Osteoblast (primary cell): ENCODE measurements around the gene RNF186. TPM values are rescaled to one million over a fixed set of nuclear protein-coding genes. Genes with fewer than 3 reads are reported as not detected.

Source experiments
- DNase-seq: peaks from one replicate; pipeline ENCODE4 v3.0.0; 2011; ENCODE audit warnings: low spot score, mixed read lengths; ENCODE audit not compliant: insufficient read length; ENCODE audit errors: missing footprints
- H2AFZ ChIP-seq: 2 replicates; pipeline ENCODE4 v1.6.0; 2011; ENCODE audit warnings: mild to moderate bottlenecking, low read length
- H3K27ac ChIP-seq: 2 replicates; pipeline ENCODE4 v1.5.1; 2011; ENCODE audit warnings: mild to moderate bottlenecking, low read depth, low read length, moderate library complexity
- H3K27me3 ChIP-seq: 2 replicates; pipeline ENCODE4 v1.6.0; 2012; ENCODE audit warnings: mild to moderate bottlenecking, control low read depth, inconsistent platforms, low read length, moderate library complexity; ENCODE audit not compliant: insufficient read depth
- H3K36me3 ChIP-seq: 2 replicates; pipeline ENCODE4 v1.5.1; 2011; ENCODE audit warnings: mild to moderate bottlenecking, low read length, control low read depth, moderate library complexity; ENCODE audit not compliant: insufficient read depth
- H3K4me1 ChIP-seq: 2 replicates; pipeline ENCODE4 v1.5.1; 2011; ENCODE audit warnings: mild to moderate bottlenecking, low read length, control low read depth, moderate library complexity; ENCODE audit not compliant: insufficient read depth
- H3K4me2 ChIP-seq: 2 replicates; pipeline ENCODE4 v1.6.0; 2011; ENCODE audit warnings: mild to moderate bottlenecking, low read length; ENCODE audit not compliant: insufficient read depth
- H3K4me3 ChIP-seq: fragments of 200-600 bp; sonication (generic); 3 replicates; pipeline ENCODE4 v1.5.1; 2012; ENCODE audit warnings: mild to moderate bottlenecking, low read length, inconsistent platforms; ENCODE audit not compliant: insufficient read depth
- H3K79me2 ChIP-seq: 2 replicates; pipeline ENCODE4 v1.6.0; 2012; ENCODE audit warnings: mild to moderate bottlenecking, low read length, control low read depth, inconsistent platforms; ENCODE audit not compliant: insufficient read depth
- H3K9me3 ChIP-seq: 2 replicates; pipeline ENCODE4 v1.5.1; 2011; ENCODE audit warnings: low read depth, low read length, control low read depth
- H4K20me1 ChIP-seq: 2 replicates; pipeline ENCODE4 v1.6.0; 2012; ENCODE audit warnings: mild to moderate bottlenecking, low read length, control low read depth; ENCODE audit not compliant: insufficient read depth
- total RNA-seq: library from RNA; depleted of rRNA; stranded (reverse); fragments of >200 nt; gene quantifications from 2 replicates; pipeline ENCODE4 v1.2.3, GENCODE V29; 2012
- TF ChIP-seq, protein P1 (sequence below): IDR thresholded peaks from 2 replicates; pipeline ENCODE4 v1.5.1; 2011; ENCODE audit warnings: mild to moderate bottlenecking, low read depth, low read length, moderate library complexity; ENCODE audit errors: extremely low read depth

The RNF186 gene
- total RNA-seq, 1 donor, result not detected

DNA sequence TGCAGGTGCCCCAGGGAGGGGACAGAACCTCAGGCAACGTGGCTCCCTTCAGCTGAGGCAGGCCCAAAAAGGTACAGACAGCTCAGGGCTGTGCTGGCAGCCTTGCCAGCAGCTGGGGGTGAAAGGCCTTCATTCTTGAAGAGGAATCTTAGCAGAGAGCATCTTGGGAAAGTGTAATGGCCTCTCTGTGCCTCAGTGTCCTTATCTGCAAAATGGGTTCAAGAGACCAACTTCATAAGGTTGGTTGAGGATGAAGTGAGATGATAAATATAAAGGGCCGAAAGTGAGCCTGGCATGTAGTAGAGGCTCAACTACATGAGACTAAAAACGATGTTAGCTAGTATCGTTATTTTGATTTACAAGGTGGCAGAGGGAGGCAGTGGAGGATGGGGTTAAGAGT is 41.6 kb downstream of the RNF186 start:
- Histone ChIP-seq H3K4me1 (peaks cover 14% of the 10 kb centered on the region), H3K79me2 (no peaks in the 10 kb centered on the region), H4K20me1 (no peaks in the 10 kb centered on the region), H3K27ac (no peak overlapping the region), H3K4me3 (no peak overlapping the region), H3K9me3 (no peaks in the 10 kb centered on the region), H3K36me3 (peaks cover 6% of the 10 kb centered on the region), H3K4me2 (no peak overlapping the region), H2AFZ (no peak overlapping the region), H3K27me3 (no peaks in the 10 kb centered on the region)
- DNase-seq, result no peak
- TF ChIP-seq, protein P1, sequence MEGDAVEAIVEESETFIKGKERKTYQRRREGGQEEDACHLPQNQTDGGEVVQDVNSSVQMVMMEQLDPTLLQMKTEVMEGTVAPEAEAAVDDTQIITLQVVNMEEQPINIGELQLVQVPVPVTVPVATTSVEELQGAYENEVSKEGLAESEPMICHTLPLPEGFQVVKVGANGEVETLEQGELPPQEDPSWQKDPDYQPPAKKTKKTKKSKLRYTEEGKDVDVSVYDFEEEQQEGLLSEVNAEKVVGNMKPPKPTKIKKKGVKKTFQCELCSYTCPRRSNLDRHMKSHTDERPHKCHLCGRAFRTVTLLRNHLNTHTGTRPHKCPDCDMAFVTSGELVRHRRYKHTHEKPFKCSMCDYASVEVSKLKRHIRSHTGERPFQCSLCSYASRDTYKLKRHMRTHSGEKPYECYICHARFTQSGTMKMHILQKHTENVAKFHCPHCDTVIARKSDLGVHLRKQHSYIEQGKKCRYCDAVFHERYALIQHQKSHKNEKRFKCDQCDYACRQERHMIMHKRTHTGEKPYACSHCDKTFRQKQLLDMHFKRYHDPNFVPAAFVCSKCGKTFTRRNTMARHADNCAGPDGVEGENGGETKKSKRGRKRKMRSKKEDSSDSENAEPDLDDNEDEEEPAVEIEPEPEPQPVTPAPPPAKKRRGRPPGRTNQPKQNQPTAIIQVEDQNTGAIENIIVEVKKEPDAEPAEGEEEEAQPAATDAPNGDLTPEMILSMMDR, result no peak

- H3K79me2 ChIP-seq, result no peaks in the 10 kb centered on the region
- H3K4me2 ChIP-seq, result no peak overlapping the region
- peak; percentile 57 for DNase-seq
- no peak overlapping the region for H2AFZ ChIP-seq
- TF ChIP-seq, protein P1, result no peak
- no peak overlapping the region for H3K4me3 ChIP-seq
- H3K9me3 ChIP-seq, result no peaks in the 10 kb centered on the region
- H4K20me1 ChIP-seq, result no peaks in the 10 kb centered on the region
- H3K4me1 ChIP-seq, result peaks cover 20% of the 10 kb centered on the region
- no peak overlapping the region for H3K27ac ChIP-seq
- H3K36me3 ChIP-seq, result peaks cover 6% of the 10 kb centered on the region
- no peaks in the 10 kb centered on the region for H3K27me3 ChIP-seq
Measured at GRCh38 chr1:19772053-19772452, 43.0 kb downstream of the RNF186 start.

GRCh38 chr1:19771350-19771749 is 43.7 kb downstream of the RNF186 start:
- Histone ChIP-seq H2AFZ (no peak overlapping the region), H3K9me3 (no peaks in the 10 kb centered on the region), H3K4me1 (peaks cover 23% of the 10 kb centered on the region), H4K20me1 (no peaks in the 10 kb centered on the region), H3K27ac (no peak overlapping the region), H3K27me3 (no peaks in the 10 kb centered on the region), H3K36me3 (peaks cover 10% of the 10 kb centered on the region), H3K4me3 (no peak overlapping the region), H3K4me2 (no peak overlapping the region), H3K79me2 (no peaks in the 10 kb centered on the region)
- TF ChIP-seq, protein P1, result no peak
- DNase-seq, result no peak

- Histone ChIP-seq H3K4me3 (no peak overlapping the region), H3K4me1 (peaks cover 31% of the 10 kb centered on the region), H3K79me2 (no peaks in the 10 kb centered on the region), H3K36me3 (peaks cover 10% of the 10 kb centered on the region), H3K27ac (no peak overlapping the region), H2AFZ (no peak overlapping the region), H4K20me1 (no peaks in the 10 kb centered on the region), H3K4me2 (no peak overlapping the region), H3K27me3 (no peaks in the 10 kb centered on the region), H3K9me3 (no peaks in the 10 kb centered on the region)
- TF ChIP-seq, protein P1, result no peak
- no peak for DNase-seq
Measured at GRCh38 chr1:19770436-19771190, 44.5 kb downstream of the RNF186 start.
